Right lobe of liver (tissue), 6 donors: ENCODE measurements around the gene PLEKHA3. TPM values are rescaled to one million over a fixed set of nuclear protein-coding genes. Genes with fewer than 3 reads are reported as not detected.
"Not testable (repeated sequence)": the region's sequence is repeated elsewhere in the genome, so short reads cannot be mapped to it uniquely, and the experiment has no call there.

Experiments used
- ATAC-seq, 4 donors: fragments of 200-7000 bp; cut with Tn5 transposase; one replicate each; pipeline ENCODE4 v1.9.1; 2020; ENCODE audit warnings: mild to moderate bottlenecking in 4 of 4, moderate library complexity in 4 of 4
- DNase-seq, 3 donors: peaks; one replicate each; pipeline ENCODE4 v3.0.0-alpha.2; 2020
- H3K27ac ChIP-seq, 3 donors: fragments of 200-600 bp; one replicate each; pipeline ENCODE4 v1.8.0; 2022
- H3K27me3 ChIP-seq, 2 donors: fragments of 200-600 bp; one replicate each; pipeline ENCODE4 v1.8.0; 2022
- H3K36me3 ChIP-seq, 4 donors: fragments of 200-600 bp; sonication (generic) in 1 of 4; one replicate each; pipeline versions ENCODE4 v1.5.1 to v1.8.0; 2017 to 2022; ENCODE audit warnings: control low read depth in 1 of 4
- H3K4me1 ChIP-seq, 4 donors: fragments of 200-600 bp; sonication (generic) in 1 of 4; one replicate each; pipeline versions ENCODE4 v1.5.1 to v1.8.0; 2017 to 2022; ENCODE audit warnings: control low read depth in 1 of 4
- H3K4me3 ChIP-seq, 3 donors: fragments of 200-600 bp; one replicate each; pipeline ENCODE4 v1.8.0; 2022
- H3K9me3 ChIP-seq, 4 donors: fragments of 200-600 bp; sonication (generic) in 1 of 4; one replicate each; pipeline versions ENCODE4 v1.5.1 to v1.8.0; 2017 to 2022; ENCODE audit warnings: control low read depth in 1 of 4
- CTCF ChIP-seq, 4 donors: fragments of 200-600 bp in 3 of 4; fragments of 450-650 bp in 1 of 4; IDR thresholded peaks; one replicate each; pipeline versions ENCODE4 v1.5.1 to v1.8.0; 2016 to 2022; ENCODE audit warnings: antibody characterized with exemption in 4 of 4, mild to moderate bottlenecking in 2 of 4
- POLR2A ChIP-seq: fragments of 450-650 bp; IDR thresholded peaks from one replicate; pipeline ENCODE4 v1.6.1; 2017; ENCODE audit warnings: antibody characterized with exemption, mild to moderate bottlenecking
- WGBS: methylation state at CpG from one replicate; pipeline ENCODE4 v1.1.6; 2018; ENCODE audit warnings: low coverage, low lambda C conversion rate; ENCODE audit not compliant: insufficient coverage; ENCODE audit errors: missing lambda C conversion rate; 5-methylcytosine and 5-hydroxymethylcytosine counted together
- intact Hi-C, 2 donors: fragments of 100-400 bp; cut with DNase I; formaldehyde crosslinking; loops; one replicate each; pipeline versions ENCODE4 v1.11.2 to v1.14.1; 2022
- total RNA-seq, 6 experiments: library from RNA; depleted of rRNA in 2 of 6; stranded (reverse); fragments of >200 nt in 2 of 6; fragmentation: NEBNext Ultra II Directional in 3 of 6; extraction: Animal tissue kit (Norgen Biotek cat#: 25700) in 3 of 6; gene quantifications; one replicate each; pipeline versions ENCODE4 v1.1.0 to v1.2.4, GENCODE V29; 2016 to 2023
- donor health status: DM: no; HTN: yes; CAD: no.
- donor health status: DM: no; HTN: no; CAD: no.
- donor health status: DM: no; HTN: no; CAD: no.
- donor health status: DM: no; HTN: yes; CAD: no.
- donor health status: DM: no; HTN: yes; CAD: no.

The PLEKHA3 gene
- total RNA-seq, 6 experiments from 2014 or later = 4.4 to 21.2 (median 15.1) TPM

GRCh38 chr2:178522950-178523595 lies 42.8 kb downstream of the PLEKHA3 start:
- DNase-seq (peak; percentile 74 to 83 (median 82)), ATAC-seq (peak; percentile 98 to 99 (median 98))
- Histone ChIP-seq H3K27ac (peak overlapping the region; percentile 19 to 62 (median 19)), H3K36me3 (no peaks in the 10 kb centered on the region), H3K9me3 (no peaks in the 10 kb centered on the region), H3K4me1 (peaks cover 0 to 4% (median 0%) of the 10 kb centered on the region in 4 donors), H3K4me3 (peak overlapping the region; percentile 47 to 67 (median 58)), H3K27me3 (no peaks in the 10 kb centered on the region)
- WGBS = 22% methylated on average over 17 of the region's 25 CpGs
- intact Hi-C loops = no loop called here
- TF ChIP-seq POLR2A = peak; percentile 18
- TF ChIP-seq CTCF (IDR thresholded peaks at IDR 0.05) = peak; percentile 53 to 66 (median 64)

GRCh38 chr2:178523596-178524134 lies 43.4 kb downstream of the PLEKHA3 start:
- intact Hi-C loops = no loop called here
- no peaks in the 10 kb centered on the region for H3K27me3 ChIP-seq
- DNase-seq = no peak
- TF ChIP-seq POLR2A (no peak), CTCF (IDR thresholded peaks at IDR 0.05) (no peak)
- H3K27ac ChIP-seq = peak overlapping the region; percentile 19 to 62 (median 19)
- WGBS = 21% methylated on average over 8 of the region's 8 CpGs
- ATAC-seq = peak; percentile 7 to 28 (median 18)
- no peaks in the 10 kb centered on the region for H3K9me3 ChIP-seq
- H3K4me1 ChIP-seq = peaks cover 0 to 4% (median 0%) of the 10 kb centered on the region in 4 donors
- peak overlapping the region; percentile 47 to 67 (median 58) for H3K4me3 ChIP-seq
- no peaks in the 10 kb centered on the region for H3K36me3 ChIP-seq

GRCh38 chr2:178525010-178525409 lies 44.8 kb downstream of the PLEKHA3 start:
- H3K27ac ChIP-seq, DNase-seq, ATAC-seq, H3K4me3 ChIP-seq, H3K4me1 ChIP-seq, intact Hi-C loops, H3K9me3 ChIP-seq, H3K36me3 ChIP-seq, H3K27me3 ChIP-seq: not testable (repeated sequence)
- WGBS = 94% methylated on average over 3 of the region's 5 CpGs

GRCh38 chr2:178525460-178525859 lies 45.2 kb downstream of the PLEKHA3 start:
- H3K9me3 ChIP-seq, H3K4me3 ChIP-seq, H3K36me3 ChIP-seq, H3K27me3 ChIP-seq, DNase-seq, intact Hi-C loops, H3K27ac ChIP-seq, H3K4me1 ChIP-seq, ATAC-seq: not testable (repeated sequence)
- WGBS = 60% methylated on average over 1 of the region's 1 CpG

GRCh38 chr2:178526256-178526655 lies 46.0 kb downstream of the PLEKHA3 start:
- intact Hi-C loops = no loop called here
- Histone ChIP-seq H3K4me3 (no peak overlapping the region), H3K4me1 (peaks cover 0 to 4% (median 0%) of the 10 kb centered on the region in 4 donors), H3K36me3 (peaks cover 0 to 3% (median 0%) of the 10 kb centered on the region in 4 donors), H3K9me3 (no peaks in the 10 kb centered on the region), H3K27ac (no peak overlapping the region), H3K27me3 (no peaks in the 10 kb centered on the region)
- DNase-seq (no peak), ATAC-seq (no peak)
- 98% methylated on average over 4 of the region's 4 CpGs for WGBS
- TF ChIP-seq CTCF (IDR thresholded peaks at IDR 0.05) = no peak
